HG02759 (cell line): ENCODE results near the gene C1orf105.
"Not testable (repeated sequence)": the region's sequence is repeated elsewhere in the genome, so short reads cannot be mapped to it uniquely, and the experiment has no call there.

ENCODE experiments used
- ATAC-seq: cut with Tn5 transposase; IDR thresholded peaks from one replicate; pipeline ENCODE4 v1.9.1; 2021; ENCODE audit warnings: mild to moderate bottlenecking, moderate library complexity; ENCODE audit not compliant: unreplicated experiment

The C1orf105 gene

DNA sequence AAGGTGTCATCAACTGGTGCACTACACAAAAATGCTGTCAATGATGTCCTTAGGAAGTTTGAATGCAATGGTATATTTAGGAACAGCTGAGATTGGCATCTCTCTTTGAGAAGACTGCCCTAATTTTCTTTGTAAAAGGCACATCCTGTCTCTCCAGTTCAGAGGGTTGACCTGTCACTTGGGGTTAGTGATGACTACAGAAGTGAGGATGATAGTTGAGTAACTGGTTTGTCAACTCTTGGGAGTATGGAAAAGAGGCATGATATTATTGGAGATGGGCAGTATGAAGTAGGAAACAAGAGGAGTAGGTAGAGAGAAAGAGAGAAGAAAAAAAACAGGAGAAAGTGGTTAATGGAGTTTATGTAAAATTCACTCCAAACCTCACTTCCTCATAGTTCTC, 63.8 kb downstream of the C1orf105 start:
- ATAC-seq: no peak

DNA sequence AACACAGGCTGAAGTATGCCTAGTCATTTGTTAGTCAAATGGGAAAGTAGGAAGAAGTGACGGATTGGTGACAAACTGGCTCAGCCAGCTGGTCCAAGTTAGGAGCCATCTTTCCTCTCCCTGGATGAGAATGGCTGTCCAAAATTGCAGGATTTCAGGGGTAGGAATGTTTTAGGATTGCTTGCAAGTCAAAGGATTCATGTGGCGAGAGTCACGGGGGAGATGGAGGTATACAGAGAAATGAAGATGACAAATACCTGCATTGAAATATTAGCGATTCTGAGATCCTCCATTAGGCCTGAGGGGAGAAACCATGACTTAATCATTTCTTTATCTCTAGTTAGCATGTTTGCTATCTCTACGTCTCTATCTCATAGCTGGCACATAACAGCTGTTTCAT, 65.1 kb downstream of the C1orf105 start:
- ATAC-seq: no peak

DNA sequence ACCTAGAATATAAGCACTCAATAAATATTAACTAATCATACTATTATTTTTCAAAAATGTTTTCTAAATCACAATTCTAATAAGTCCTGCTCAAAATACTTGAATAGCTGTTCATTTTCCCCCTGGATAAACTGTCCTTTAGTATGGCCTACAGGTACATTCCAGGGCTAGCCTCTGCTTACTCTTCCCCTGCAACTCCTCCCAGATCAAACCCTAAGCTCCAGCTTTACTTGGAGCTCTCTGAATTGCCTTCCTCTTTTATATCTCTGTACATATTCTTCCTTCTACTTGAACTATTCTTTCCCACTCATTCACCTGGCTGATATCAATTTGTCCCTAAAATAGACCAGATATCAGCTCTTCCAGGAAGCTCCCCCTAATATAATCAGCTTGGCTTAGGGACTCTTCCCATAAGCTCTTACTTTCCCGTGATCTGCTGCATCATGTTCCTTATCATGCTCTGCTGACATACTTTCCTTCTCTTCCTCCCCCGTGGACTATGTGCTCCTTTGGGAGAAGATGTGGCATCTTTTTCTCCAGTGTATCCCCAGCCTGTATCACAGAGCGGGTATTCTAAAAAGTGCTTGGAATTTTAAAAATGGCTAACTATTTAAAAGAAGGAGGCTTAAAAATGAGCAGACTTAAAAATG, 66.4 kb downstream of the C1orf105 start:
- ATAC-seq: no peak

DNA sequence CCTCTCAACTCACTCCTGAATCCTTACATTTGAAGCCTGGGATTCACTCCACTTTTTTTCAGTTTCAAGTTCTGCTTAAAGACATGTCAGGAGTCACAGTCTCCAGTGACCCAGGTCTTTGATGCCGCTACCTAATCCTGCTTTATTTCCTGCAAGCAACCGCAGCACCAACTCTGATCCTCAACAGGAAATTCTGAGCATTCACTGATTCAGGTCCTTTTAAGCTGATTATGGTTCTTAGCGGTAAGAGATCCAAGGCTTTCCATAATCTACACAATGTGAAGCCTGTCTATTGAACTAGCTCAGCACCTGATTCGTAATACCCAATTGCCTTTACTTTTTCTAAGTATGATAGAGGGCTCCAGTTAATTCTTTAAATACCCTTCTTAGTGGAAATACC, 67.1 kb downstream of the C1orf105 start:
- no peak for ATAC-seq

DNA sequence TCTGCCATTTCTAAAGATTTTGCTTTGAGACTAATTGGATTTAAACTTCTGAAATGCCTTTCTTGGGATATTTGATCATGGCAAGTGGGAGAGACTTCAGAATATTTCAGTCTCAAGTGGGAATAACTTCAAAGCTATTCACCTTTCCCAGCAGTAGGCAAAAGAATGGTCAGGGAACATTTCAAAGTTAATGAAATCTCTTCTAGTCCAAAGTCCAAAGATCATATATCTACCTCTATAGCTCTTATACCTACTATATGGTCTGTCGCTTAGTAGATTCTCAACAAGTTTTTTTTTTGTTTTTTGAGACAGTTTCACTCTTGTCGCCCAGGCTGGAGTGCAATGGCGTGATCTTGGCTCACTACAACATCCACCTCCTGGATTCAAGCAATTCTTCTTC, 67.9 kb downstream of the C1orf105 start:
- no peak for ATAC-seq

DNA sequence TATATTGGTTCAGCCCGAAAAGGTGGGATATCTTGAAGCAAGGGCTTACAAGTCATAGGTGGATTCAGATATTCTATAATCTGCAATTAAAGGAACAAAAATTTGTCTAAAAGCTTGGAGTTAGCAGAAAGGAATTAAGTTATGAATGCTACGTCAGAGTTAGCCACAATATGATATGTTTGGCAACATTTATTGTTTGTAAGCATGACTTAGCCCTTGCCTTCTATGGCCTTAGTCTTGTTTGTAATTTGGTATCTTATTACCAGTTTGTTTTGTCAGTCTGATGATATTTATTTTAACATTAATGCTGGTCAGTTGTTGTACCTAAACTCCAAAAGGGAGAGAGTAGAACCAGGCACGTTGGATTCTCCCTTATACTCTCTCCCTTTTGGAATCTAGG, 69.4 kb downstream of the C1orf105 start:
- ATAC-seq: no peak

DNA sequence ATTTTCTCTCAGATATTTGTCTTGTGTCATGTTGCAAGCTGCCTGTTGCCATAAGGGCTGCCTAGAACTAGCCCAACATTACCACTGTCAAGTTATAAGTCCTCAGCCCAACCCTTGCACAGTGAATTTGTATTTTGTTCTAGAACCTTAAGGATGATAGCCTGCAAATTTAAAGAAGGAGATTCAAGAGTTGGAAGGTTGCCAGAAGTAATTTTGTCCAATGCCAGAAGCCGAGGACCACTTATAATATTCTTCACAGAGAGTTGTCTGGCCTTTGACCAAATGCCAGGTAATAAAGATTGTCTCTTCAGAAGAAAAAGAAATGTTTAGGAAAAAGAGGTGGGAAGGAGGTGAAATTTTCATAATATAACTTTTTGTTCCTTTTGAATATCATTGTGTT, 71.9 kb downstream of the C1orf105 start:
- ATAC-seq: no peak

DNA sequence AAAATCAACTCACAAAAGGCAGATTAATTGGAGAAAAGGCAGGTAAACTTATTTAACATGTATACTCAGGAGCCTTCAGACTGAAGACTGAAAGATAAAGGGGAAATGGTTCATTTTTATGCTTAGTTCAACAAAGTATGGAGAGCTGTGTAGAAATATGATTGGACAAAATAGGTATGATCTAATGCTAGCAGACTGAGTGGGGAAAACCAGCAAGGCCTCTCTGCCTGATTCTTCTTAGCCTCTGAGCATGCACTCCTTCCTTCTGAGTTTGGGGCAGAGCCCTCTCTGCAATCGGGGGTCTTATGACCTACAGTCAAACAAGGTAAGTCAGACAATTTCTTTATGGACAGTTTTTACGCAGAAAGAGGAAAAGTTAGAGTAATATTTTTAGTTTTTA, 73.7 kb downstream of the C1orf105 start:
- no peak for ATAC-seq

DNA sequence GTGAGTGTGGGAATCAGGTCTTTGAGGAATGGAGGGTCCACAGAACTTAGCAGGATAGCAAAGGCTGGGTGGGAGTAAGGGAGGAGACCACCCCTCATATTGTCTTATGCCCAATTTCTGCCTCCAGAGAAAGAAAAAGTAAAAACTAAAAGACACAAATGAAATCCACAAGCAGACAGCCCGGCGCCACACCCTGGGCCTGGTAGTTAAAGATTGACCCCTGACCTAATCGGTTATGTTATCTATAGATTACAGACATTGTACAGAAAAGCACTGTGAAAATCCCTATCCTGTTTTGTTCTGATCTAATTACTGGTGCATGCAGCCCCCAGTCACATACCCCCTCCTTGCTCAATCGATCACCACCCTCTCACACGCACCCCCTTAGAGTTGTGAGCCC, 75.6 kb downstream of the C1orf105 start:
- not testable (repeated sequence) for ATAC-seq

DNA sequence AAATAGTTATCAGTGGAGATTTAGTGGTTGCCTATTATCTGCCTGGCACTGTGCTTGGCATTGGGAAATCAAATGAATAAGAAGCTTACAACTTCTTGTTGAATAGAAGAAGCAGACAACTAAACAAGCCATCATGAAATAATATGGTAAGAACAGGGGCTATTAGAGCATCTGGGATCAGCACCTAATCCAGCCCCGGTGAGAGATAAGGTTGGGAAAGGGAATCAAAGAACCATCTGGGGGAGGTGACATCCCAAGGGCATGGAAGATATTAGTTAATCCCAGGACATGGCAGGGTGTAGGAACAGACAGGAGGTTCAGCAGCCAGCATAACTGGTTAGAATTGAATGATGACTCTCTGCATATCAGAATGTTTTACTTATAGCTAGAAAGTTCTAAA, 76.2 kb downstream of the C1orf105 start:
- no peak for ATAC-seq

DNA sequence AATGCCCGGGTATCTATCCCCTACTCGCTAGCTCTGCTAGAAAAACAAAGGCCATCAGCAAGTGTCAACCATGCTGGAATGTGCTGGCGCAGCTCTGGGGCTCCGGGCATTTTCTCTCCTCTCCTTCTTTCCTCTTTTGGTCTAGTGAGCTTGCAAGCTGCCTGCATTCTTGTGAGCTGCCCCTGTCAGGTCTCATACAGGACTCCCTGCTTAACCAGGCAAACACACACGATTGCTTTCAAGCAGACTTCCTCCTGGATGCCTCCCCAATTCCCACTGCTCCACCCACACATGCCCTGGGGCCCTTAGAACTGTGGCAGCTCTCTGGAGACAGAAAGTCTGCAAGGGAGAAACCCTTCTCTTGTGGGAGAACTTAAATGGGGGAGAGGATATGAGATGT, 76.7 kb downstream of the C1orf105 start:
- ATAC-seq: no peak

DNA sequence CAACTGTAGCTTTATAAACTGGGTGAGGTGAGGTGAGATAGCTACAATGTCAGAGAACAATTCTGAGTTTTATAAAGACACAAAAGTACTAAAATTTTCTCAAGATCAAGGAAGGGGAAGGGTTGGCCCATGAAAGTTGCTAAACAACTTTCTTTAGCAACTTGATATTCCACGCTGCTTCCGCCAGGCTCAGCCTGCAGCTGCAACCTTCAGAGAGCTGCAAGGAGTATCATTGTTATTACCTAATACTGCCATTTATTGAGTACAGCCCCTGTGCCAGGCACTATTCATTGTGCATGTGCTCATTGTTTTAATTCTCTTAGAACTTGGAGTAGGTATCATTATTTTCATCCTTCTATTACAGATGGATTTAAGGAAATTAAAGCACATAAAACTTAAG, 78.4 kb downstream of the C1orf105 start:
- ATAC-seq: no peak

DNA sequence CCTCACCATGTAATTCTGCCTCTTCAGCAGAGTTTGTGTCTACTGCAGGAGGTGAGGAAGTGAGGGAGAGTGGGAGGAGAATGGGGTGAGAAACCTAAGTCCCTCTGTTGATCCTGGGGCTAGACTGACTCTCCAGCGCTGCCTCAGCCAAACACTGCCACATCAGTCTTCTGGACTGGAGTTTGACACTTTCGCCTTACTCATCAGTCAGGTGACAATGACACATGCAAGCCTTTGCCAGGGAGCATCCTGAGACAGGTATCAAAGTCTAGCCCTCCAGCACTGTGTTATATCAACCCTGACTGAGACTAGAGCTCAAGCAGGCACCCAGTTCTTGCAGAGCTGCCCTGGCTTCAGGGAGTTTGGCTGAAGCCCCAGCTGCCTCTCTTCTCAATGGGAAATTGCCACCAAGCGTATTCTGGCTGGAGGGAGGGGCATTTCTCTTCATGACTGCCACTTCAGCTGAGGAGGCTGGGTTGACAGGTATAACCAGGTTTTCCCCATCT, 79.2 kb downstream of the C1orf105 start:
- ATAC-seq: no peak

DNA sequence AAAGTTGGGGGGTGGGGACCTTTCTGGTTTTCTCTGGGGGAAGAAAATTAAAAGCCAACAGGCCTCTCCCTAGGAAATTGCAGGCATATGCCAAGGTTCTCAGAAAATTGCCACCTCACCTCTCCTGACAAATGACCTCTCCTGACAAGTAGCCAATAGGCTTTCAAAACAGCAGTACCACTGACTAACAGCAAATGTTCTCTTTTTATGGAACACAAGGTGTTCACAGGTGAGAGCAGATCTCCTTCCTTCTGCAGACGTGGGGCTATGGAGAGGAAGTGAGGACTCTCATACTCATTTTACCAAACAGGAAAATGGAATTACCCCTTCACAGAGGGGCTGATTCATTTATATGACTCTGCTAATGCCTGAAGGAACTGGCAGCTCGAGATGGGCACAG, 79.7 kb downstream of the C1orf105 start:
- ATAC-seq: no peak

DNA sequence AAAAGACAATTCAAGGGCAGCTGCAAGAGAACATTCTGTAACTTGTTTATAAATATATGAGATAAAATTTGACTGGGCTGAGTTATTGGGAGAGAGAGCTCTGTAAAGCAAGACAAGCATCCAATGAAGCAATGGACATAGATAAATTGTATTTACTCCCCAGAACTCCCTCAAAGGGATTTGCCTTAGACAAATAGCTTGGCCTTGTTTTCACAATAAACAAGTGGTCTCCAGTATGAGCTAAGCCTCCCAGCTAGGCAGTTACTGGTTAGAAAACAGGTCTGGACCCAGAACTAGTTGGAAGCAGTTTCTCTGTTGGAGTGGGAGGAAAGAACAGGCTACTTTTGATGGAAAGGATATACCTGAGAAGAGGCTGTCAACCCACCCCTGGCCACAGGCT, 87.3 kb downstream of the C1orf105 start:
- no peak for ATAC-seq

DNA sequence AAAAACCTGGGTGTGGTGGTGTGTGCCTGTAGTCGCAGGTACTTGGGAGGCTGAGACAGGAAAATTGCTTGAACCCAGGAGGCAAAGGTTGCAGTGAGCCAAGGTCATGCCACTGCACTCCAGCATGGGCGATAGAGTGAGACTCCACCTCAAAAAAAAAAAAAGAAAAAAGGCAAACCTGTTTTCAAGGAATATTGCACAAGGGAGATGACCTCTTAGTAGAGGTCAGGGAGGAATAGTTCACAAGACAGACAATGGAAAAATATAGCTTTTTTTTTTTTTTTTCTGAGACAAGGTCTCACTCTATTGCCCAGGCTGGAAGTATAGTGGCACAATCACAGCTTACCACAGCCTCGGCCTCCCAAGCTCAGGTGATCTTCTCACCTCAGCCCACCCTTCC, 90.0 kb downstream of the C1orf105 start:
- no peak for ATAC-seq

DNA sequence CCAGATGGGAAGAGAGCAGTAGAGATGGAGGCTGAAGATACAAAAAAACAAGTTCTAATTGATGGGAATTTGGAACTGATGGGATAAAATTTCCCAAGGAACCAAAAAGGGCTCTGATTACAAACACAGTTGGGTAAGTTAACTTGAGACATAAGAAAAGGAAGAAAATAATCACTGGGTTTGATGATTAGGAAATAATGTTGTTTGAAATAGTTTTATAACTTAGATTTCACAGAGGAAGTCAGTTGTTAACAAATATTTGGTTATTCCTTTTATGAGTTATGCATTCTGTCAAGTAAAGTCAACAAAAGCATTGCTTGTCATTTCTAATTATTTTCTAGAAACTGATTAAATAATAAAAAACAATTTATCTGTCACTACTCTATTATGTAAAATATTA, 92.1 kb downstream of the C1orf105 start:
- no peak for ATAC-seq

DNA sequence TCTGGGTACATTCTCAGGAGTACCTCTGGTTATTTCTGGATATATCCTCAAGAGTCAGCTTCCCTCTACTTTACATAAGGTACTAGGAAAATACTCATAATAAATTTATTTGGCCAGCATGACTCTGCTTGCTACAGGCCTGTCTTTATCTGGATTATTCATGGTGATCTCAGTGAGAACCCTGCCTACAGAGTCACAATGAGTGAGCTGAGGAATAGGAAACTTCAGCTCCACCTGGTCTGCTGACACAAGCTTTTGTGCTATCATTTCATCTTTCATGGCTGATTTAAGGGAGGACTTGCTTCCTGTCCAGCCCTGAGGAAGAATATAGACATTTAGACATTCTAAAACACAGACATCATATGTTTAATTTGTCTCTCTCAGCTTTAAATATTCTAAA, 93.0 kb downstream of the C1orf105 start:
- no peak for ATAC-seq

DNA sequence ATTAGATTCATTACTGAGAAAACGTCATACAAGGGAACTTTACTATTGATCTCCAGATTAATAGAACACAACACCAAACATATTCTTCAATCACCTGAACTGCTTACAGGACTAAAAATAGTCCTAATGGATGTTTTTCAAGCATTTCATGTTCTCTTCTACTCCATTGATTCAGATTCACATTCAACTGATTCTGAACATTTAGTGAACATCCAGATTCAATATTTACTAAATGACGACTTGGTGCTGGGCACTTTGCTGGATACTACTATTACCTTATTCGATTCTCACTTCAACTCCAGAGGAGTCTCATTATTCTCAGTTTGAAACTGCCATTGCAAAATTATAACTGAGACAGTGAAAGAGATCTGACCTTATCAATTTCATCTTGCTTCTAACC, 93.6 kb downstream of the C1orf105 start:
- no peak for ATAC-seq

DNA sequence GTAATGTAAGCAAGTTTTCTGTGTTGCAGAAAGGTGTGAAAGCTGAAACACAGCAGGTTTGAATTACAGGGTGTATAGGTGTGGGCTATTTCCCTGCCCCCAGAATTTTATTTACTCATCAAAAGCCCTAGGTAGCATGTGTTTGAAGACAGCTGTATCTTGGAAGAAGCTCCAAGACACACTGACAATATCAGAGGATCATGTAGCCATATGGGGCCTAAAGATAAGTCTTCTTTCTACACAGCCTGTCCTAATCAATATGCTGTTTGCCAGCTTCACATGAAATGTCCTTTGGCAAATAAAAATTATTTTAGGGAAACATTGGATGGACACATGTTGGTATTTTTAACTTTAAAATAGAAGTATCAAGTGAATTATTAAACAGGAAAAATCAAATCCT, 95.0 kb downstream of the C1orf105 start:
- ATAC-seq: no peak

DNA sequence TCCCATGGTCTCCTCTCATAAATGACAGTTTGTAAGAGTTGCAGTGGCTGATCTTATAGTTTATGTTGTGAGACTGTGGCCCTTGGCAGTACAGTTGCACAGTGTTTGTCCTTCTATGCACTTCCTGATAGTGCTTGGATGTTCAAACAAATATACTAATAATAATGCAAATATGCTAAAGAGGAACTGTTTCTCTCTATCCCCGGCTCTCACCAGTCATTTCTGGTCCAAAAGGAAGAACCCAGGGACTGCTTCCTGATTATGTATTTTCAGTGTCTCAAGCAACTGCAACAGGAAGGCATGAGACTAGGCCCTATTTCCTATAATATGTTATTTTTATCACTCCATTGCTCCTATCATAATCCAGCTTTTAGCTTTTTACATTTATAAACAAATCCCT, 95.4 kb downstream of the C1orf105 start:
- ATAC-seq: no peak

DNA sequence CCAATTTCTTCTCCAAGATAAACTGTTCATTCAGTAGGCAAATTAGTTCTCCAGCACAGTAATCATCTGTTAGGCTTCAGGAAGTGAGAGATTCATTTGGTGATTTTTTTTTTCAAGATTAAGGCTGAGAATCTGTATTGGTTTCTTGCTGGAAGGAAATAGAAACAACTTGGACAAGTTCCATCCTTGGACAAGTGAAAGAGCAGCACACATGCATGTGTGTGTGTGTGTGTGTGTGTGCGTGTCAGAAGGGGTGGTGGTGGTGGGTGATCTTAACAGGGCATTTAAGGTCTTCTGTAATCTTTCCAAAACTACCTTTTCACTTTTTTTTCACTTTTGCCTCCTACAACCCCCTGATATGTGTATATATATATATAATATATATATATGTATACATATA, 96.6 kb downstream of the C1orf105 start:
- no peak for ATAC-seq

DNA sequence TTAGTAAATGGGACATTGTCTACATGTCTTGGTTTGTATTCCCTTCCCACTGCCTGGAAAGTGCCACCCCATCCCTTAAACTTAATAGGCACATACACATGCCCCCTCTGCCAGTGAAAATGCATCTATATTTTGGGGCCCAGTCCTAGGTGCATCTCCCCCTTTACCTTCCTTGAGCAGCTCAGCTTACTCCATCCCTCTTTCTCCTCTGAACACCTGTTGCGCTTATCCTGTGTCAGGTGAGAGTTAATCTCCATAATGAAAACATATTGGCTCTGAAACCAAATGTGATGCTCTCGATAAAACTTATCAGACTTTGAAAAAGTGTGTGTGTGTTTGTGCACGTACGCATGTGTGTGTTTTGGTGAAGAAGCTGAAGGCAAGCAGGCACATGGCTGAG, 97.1 kb downstream of the C1orf105 start:
- no peak for ATAC-seq
